GM12865 (cell line): ENCODE results near the gene LIME1.
"Not testable (repeated sequence)": the region's sequence is repeated elsewhere in the genome, so short reads cannot be mapped to it uniquely, and the experiment has no call there.

Experiments
- DNase-seq: peaks from one replicate; pipeline ENCODE4 v3.0.0; 2010; ENCODE audit warnings: low read depth
- H3K4me3 ChIP-seq: 2 replicates; pipeline ENCODE4 v1.5.1; 2011; ENCODE audit warnings: mild to moderate bottlenecking, low read depth, low read length, control low read depth
- TF ChIP-seq, protein P1 (sequence below): IDR thresholded peaks from 2 replicates; pipeline ENCODE4 v1.5.1; 2011; ENCODE audit warnings: low read length, control low read depth, low read depth, inconsistent platforms; ENCODE audit not compliant: insufficient read depth; ENCODE audit errors: missing control alignments

The LIME1 gene

DNA sequence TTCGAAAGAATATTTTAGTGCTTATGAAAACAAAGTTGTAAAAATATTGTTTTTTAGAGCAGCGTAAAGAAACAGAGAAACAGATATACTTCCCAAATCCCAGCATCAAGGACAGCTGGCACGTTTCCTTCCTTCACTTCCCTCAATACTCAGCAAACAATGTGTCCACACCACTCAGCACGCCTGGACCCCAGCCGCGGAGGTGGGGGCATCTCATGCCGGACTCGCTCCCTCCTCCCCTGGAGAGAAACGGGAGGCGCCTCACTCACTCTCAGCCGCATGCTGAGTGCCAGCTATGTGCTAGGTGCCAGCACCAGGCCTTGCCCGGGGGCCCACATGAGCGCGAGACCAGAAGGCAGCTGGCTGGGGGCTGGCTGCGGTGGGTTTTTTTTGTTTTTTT lies 37.8 kb downstream of the LIME1 start:
- H3K4me3 ChIP-seq: no peak overlapping the region
- TF ChIP-seq, protein P1, sequence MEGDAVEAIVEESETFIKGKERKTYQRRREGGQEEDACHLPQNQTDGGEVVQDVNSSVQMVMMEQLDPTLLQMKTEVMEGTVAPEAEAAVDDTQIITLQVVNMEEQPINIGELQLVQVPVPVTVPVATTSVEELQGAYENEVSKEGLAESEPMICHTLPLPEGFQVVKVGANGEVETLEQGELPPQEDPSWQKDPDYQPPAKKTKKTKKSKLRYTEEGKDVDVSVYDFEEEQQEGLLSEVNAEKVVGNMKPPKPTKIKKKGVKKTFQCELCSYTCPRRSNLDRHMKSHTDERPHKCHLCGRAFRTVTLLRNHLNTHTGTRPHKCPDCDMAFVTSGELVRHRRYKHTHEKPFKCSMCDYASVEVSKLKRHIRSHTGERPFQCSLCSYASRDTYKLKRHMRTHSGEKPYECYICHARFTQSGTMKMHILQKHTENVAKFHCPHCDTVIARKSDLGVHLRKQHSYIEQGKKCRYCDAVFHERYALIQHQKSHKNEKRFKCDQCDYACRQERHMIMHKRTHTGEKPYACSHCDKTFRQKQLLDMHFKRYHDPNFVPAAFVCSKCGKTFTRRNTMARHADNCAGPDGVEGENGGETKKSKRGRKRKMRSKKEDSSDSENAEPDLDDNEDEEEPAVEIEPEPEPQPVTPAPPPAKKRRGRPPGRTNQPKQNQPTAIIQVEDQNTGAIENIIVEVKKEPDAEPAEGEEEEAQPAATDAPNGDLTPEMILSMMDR: no peak
- no peak for DNase-seq

DNA sequence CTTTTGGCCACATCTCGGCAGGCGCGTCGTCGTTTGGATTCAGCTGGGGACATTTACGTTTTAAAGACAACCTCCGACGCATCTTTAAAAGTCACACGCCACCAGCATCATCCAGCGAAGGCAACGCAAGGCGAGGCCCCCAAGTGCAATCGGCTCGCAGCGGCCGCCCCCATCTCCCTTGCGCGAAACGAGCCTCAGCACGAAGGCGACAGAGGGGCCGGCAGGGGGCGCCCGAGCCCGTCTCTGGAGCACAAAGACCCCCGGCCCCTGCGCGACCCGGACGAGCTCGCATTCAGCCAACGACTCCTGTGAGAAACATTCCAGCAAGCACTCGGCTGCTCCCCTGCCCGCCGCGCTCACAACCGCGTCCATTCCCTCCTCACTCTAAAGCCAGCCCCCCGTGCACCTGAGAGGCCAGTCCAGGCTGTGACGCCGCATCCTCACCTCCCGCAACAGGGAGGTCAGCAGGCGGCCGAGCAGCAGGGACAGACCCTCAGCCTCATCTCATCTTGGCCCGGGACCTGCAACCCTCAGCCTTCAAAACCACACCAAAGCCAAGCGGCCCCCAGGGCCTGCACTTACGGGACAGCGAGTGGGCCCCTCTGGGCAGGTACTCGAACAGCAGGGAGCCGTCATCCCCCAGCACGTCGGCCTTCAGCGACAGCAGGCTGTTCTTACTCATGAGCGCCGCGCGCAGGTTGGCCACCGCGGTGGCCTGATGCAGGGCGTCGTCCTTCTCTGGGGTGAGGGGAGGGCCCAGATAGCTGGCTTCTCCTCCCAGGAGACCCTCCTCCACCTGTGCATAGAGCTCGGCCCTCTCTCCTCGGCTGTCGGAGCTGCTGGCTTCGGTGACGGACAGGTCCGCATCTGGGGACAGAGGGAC lies 38.9 kb downstream of the LIME1 start:
- TF ChIP-seq, protein P1: peak; percentile 18
- no peak overlapping the region for H3K4me3 ChIP-seq
- no peak for DNase-seq

DNA sequence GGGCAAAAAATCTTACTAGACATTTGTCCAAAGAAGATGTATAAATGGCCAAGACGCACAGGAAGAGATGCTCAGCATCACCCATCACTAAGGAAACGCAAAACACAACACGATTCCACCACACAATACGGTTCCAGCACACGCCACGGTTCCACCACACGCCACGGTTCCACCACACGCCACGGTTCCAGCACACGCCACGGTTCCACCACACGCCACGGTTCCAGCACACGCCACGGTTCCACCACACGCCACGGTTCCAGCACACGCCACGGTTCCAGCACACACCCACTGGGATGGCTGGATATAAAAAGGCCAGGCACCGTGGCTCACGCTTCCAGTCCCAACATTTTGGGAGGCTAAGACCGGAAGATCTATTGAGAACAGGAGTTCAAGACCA lies 40.4 kb downstream of the LIME1 start:
- not testable (repeated sequence) for H3K4me3 ChIP-seq, DNase-seq

DNA sequence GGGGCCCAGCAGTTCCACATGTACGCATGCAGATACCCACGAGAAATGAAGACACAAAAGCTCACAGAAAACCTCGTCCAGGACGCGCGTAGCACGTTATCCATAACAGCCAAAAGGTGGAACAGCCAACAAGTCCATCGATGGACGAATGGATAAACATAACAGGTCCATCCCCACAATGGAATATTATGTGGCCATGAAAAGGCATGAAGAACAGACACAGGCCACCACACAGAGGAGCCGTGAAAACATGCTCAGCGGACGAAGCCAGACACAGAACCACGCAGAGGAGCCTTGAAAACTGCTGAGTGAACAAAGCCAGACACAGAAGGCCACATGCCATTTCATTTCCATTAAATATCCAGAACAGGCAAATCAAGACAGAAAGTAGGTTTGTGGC lies 41.1 kb downstream of the LIME1 start:
- H3K4me3 ChIP-seq: no peak overlapping the region
- TF ChIP-seq, protein P1: no peak
- no peak for DNase-seq

DNA sequence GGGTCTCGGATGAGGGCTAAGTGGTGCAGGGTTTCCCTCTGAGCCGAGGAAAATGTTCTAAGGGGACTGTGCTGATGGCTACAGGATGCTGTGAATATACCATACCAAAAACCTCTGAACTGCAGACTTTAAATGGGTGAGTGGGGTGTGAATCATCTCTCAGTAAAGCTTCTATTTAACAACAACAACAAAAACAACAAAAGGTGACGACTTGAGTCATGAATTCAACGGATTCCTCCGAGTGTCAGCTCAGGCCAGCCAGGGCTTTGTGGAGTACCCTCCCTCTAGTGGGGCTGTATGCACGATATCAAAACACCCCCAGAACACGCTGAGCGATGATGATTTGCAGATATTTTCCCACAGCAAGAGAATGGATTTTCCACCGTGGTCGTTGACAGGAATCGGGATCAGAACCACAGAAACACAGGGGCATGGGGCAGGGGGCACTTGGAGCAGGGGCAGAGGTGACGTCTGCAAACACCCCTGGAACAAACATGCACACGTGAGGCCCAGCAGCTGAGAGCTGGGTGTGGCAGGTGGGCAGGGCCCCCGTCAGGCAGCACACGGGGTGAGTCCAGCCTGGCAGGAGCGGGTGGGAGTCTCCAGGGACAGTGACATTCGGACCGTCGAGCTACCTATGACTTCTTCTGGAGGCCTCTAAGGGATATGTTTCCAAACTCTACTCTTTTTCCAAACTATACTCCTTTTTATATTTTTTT lies 41.7 kb downstream of the LIME1 start:
- H3K4me3 ChIP-seq: no peak overlapping the region
- TF ChIP-seq, protein P1: no peak
- no peak for DNase-seq

DNA sequence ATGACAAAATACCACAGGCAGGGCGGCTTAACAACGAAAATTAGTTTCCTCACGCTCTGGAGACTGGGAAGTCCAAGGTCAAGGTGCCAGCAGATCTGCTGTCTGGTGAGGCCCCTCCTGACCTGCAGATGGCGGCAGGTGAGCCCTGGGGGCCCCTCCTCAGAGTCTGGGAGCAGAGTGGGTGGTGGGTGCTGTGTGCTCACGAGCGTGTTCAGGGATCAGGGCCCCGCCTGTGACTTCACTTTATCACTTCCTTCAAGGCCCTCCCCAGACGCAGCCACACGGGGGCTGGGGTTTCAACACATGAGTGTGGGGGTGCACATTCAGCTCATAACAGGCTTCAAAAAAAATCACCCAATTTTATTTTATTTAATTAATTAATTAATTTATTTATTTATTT lies 42.4 kb downstream of the LIME1 start:
- no peak for DNase-seq
- TF ChIP-seq, protein P1: no peak
- no peak overlapping the region for H3K4me3 ChIP-seq

DNA sequence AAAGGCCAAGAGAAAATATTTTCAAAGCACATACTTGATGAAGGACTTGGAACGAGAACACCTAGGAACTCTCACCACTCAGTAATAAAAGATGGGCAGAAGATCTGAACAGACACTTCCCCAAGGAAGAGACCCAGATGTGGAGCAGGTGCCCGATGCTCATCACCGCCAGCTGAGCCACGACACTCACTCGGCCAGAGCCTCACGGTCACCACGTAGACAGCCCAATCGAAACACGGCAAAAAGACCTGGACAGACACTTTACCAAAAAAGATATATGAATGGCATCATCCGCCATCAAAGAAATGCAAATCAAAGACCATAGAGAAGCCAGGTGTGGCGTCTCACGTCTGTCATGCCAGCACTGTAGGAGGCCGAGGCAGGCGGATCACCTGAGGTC lies 44.7 kb downstream of the LIME1 start:
- TF ChIP-seq, protein P1: no peak
- H3K4me3 ChIP-seq: no peak overlapping the region
- DNase-seq: no peak
